Measurements from ENCODE around the gene DARS2.
"Not testable (repeated sequence)": the region's sequence is repeated elsewhere in the genome, so short reads cannot be mapped to it uniquely, and the experiment has no call there.

The DARS2 gene

GRCh38 chr1:173824315-173825081 is at the start of gene DARS2, which contains the start of gene CENPL:
DARS2 (plus strand) TSS chr1:173824673; CDS start chr1:173825230, 557 bp downstream.
CENPL (minus strand) TSS chr1:173824883; CDS start chr1:173811299, 13,584 bp downstream.
- peak; percentile 84 for DNase-seq (ENCODE audit: low read depth, low spot score)

- DNase-seq (ENCODE audit: low read depth, low spot score) = no peak
Observed at GRCh38 chr1:173775578-173776226, 48.8 kb upstream of the DARS2 start.

GRCh38 chr1:173779936-173780335 is 44.5 kb upstream of the DARS2 start:
- no peak for DNase-seq (ENCODE audit: low read depth, low spot score)

GRCh38 chr1:173784997-173785396 is 39.5 kb upstream of the DARS2 start:
- no peak for DNase-seq (ENCODE audit: low read depth, low spot score)

GRCh38 chr1:173789841-173790240 is 34.6 kb upstream of the DARS2 start:
- DNase-seq (ENCODE audit: low read depth, low spot score) = no peak

DNA sequence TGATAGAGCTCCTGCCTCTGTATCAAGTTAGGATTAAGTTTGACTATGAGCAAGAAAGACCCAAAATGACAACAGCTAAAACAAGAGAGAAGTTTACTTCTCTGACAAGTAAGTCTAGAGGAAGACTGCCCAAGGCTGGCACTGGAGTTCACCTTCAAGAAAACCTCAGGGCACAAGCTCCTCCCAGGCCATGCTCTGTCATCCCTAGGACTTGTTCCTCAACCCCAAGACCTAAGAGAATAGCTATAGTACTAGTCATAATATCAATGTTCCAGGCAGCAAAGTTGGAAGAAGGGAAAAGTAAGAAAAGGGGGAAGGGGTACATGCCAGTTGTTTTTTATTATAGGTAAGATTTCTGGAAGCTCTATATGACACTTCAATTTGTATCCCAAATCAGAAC is 26.4 kb upstream of the DARS2 start:
- DNase-seq (ENCODE audit: low read depth, low spot score) = no peak

- not testable (repeated sequence) for DNase-seq (ENCODE audit: low read depth, low spot score)
Observed at GRCh38 chr1:173799995-173800394, 24.5 kb upstream of the DARS2 start.

- DNase-seq (ENCODE audit: low read depth, low spot score) = no peak
Observed at GRCh38 chr1:173802961-173803360, 21.5 kb upstream of the DARS2 start.

DNA sequence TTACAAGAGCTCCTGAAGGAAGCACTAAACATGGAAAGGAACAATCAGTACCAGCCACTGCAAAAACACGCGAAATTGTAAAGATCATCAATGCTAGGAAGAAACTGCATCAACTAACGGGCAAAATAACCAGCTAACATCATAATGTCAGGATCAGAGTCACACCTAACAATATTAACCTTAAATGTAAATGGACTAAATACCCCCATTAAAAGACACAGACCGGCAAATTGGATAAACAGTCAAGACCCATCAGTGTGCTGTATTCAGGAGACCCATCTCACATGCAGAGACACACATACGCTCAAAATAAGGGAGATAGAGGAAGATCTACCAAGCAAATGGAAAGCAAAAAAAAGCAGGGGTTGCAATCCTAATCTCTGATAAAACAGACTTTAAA is 10.8 kb upstream of the DARS2 start:
- DNase-seq (ENCODE audit: low read depth, low spot score) = not testable (repeated sequence)

- DNase-seq (ENCODE audit: low read depth, low spot score) = no peak
Observed at GRCh38 chr1:173818459-173818858, 6.0 kb upstream of the DARS2 start.

GRCh38 chr1:173821680-173822079 is 2.8 kb upstream of the DARS2 start:
- no peak for DNase-seq (ENCODE audit: low read depth, low spot score)

GRCh38 chr1:173823781-173824314 is 625 bp upstream of the DARS2 start:
- no peak for DNase-seq (ENCODE audit: low read depth, low spot score)

GRCh38 chr1:173827611-173828010 is 3.1 kb downstream of the DARS2 start:
- DNase-seq (ENCODE audit: low read depth, low spot score) = no peak

DNA sequence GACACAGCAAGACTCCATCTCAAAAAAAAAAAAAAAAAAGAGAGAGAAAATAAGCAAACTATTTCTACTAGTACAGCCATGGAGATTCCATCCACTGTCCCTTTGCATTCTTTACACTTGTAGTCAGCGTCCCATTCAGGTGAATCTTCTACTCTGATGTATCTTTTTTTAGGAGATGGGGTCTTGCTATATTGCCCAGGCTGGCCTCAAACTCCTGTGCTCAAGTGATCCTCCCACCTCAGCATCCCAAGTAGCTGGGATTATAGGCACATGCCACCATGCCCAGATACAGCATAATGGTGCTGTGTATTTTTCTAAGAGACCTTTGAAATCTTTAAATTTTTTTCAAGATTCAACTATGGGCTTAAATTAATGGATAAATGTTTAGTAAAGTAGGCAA is 8.3 kb downstream of the DARS2 start:
- no peak for DNase-seq (ENCODE audit: low read depth, low spot score)

DNA sequence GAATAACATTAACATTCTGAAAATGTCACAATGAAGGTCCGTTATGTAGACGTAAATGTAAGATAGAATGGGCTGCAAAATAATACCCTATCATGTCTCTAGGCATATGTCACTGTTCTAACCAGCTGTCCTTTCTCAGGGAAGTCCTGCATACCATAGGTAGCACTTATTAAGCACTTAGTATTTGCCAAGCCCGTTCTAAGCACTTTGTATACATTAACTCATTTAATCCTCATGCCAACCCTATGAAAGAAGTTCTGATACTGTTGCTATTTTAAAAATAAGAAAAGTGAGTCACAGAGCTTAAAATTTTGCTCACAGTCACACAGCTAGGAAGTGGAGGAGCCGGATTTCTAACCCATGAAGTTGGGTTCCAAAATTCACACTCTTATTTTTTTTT is 27.6 kb downstream of the DARS2 start:
- no peak for DNase-seq (ENCODE audit: low read depth, low spot score)

GRCh38 chr1:173853074-173853473 is 28.6 kb downstream of the DARS2 start:
- no peak for DNase-seq (ENCODE audit: low read depth, low spot score)

DNA sequence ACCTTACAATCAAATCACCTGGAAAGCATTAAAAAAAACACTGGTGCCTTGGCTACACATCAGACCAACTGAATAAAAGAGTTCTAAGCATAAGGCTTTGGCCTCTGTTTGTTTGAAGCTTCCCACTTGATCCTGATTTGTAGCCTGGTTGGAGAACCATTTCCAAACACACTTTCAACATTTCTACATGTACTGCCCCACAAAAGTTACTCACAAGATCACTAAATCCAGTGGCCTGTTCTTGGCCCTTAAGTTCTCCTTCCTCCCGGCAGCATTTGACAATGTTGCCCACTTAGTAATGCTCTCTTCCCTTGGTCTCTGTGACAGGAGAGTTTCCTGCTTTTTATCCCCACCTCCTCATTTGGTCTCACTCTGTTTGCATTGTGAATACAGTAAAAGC is 31.5 kb downstream of the DARS2 start:
- no peak for DNase-seq (ENCODE audit: low read depth, low spot score)

DNA sequence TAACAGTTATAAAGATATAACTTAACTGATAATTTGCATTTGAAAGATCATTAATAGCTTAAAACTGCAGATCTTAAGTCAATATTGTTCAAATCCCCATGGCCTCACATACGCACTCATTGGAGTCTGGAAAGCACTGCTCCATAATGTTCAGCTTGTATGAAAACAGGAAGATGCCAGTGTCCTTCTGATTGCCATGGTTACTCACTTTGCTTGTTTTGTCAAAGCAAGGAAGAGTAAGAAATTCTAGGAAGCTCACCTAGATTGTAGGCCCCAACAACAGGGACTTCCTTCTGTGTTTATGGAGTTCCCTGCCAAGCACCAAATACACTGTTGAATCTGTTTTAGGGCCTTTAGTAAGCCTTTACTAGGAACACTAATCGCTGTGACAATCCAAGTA is 32.4 kb downstream of the DARS2 start:
- DNase-seq (ENCODE audit: low read depth, low spot score) = no peak

- DNase-seq (ENCODE audit: low read depth, low spot score) = no peak
Observed at GRCh38 chr1:173857363-173857917, 33.0 kb downstream of the DARS2 start.

DNA sequence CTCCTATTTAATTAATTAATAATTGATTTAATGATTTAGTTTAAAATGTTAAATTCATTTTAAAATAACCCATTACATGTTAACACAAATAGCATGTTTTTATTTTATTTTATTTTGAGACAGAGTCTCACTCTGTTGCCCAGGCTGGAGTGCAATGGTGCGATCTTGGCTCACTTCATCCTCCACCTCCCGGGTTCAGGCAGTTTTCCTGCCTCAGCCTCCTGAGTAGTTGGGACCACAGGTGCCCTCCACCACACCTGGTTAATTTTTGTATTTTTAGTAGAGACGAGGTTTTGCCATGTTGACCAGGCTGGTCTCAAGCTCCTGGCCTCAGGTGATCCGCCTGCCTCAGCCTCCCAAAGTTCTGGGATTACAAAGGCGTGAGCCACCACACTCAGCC is 35.1 kb downstream of the DARS2 start:
- DNase-seq (ENCODE audit: low read depth, low spot score) = not testable (repeated sequence)

- DNase-seq (ENCODE audit: low read depth, low spot score) = no peak
Observed at GRCh38 chr1:173860065-173860464, 35.6 kb downstream of the DARS2 start.

GRCh38 chr1:173861731-173862145 is 37.3 kb downstream of the DARS2 start:
- DNase-seq (ENCODE audit: low read depth, low spot score) = no peak

Data from activated CD4-positive, CD25-positive, alpha-beta regulatory T cell treated with anti-CD3 and anti-CD28 coated beads, Interleukin-2, amount 50 U/mL, for 16 hours (primary cell).